ENCODE data around the gene CCR4. TPM values are rescaled to one million over a fixed set of nuclear protein-coding genes. Genes with fewer than 3 reads are reported as not detected.

Gene CCR4
- total and polyA plus RNA-seq, 2 of the 13 experiments (the other 11 are each of a cell fraction or from before 2014, with no cell fraction given) = 0.04 to 0.05 TPM

DNA sequence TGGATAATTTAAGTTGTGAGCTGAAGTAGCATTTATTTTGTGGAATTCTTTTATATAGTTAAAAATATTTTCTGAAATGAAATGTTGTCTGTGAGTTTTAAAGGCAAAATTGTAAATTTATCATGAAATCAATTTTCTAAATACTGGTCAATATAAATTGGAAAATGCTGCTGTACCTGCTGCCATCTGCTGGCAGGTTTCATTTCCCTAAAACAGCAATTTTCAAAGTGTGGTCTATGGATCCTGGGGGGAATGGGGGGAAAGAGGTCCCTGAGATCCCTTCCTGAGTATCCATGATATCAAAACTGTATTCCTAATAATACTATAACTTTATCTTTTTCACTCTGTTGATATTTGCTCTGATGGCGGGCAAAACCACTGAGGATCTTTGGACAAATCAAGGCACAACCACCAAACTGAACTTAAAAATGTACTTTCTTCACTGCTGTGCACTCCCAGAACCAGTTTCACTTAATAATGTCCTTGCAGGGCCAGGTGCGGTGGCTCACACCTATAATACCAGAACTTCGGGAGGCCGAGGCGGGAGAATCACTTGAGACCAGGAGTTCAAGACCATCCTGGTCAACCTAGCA is 17.2 kb upstream of the CCR4 start (continued):
- no peak for TF ChIP-seq SNAPC4 (CRISPR knock-in tag; IDR thresholded peaks at IDR 0.05)
- no peak for TF ChIP-seq ZNF205 (CRISPR knock-in tag; IDR thresholded peaks at IDR 0.05)
- no peak for TF ChIP-seq KDM6A (CRISPR knock-in tag; IDR thresholded peaks at IDR 0.05; ENCODE audit: low read depth)
- peak; percentile 34; the same call in 1 of the 2 replicates for TF ChIP-seq RAD21 (CRISPR knock-in tag; IDR thresholded peaks at IDR 0.05)
- 0 out of 2 replicates have a peak, but pooled peaks have one; percentile 32 for TF ChIP-seq ONECUT2 (CRISPR knock-in tag; IDR thresholded peaks at IDR 0.05)
- no peak for TF ChIP-seq NCOA2 (CRISPR knock-in tag; IDR thresholded peaks at IDR 0.05)
- peak in 1 of 2 experiments; percentile 49; a peak in 3 of 4 replicates for TF ChIP-seq MAFK (conservative IDR thresholded peaks at IDR 0.05 in 1 of 2, IDR thresholded peaks at IDR 0.05 in 1 of 2; ENCODE audit: low read length in 2 of 2)
- TF ChIP-seq PHF21A (CRISPR knock-in tag; IDR thresholded peaks at IDR 0.05) = 0 out of 2 replicates have a peak, but pooled peaks have one; percentile 26
- TF ChIP-seq CTCF (CRISPR knock-in tag; IDR thresholded peaks at IDR 0.05) = peak; percentile 72
- peak; percentile 48 for TF ChIP-seq MAFF (IDR thresholded peaks at IDR 0.05; ENCODE audit: low read depth, low read length)
- no peak for TF ChIP-seq DNMT1 (CRISPR knock-in tag; IDR thresholded peaks at IDR 0.05)
- peak; percentile 76 for TF ChIP-seq SMC3 (IDR thresholded peaks at IDR 0.05; ENCODE audit: low read length)
- TF ChIP-seq ZNF768 (CRISPR knock-in tag; IDR thresholded peaks at IDR 0.05) = no peak

Measured in HepG2 (cell line).